SKM-1 treated with dmso at 0.1 percent for 144 hours (cell line): ENCODE data around the gene DNMT3L.
"Not testable (repeated sequence)": the region's sequence is repeated elsewhere in the genome, so short reads cannot be mapped to it uniquely, and the experiment has no call there.

Experiments
- DNase-seq: peaks from one replicate; lab custom pipeline; 2025; ENCODE audit not compliant: unreplicated experiment; lab: John Stamatoyannopoulos, UW

The DNMT3L gene

DNA sequence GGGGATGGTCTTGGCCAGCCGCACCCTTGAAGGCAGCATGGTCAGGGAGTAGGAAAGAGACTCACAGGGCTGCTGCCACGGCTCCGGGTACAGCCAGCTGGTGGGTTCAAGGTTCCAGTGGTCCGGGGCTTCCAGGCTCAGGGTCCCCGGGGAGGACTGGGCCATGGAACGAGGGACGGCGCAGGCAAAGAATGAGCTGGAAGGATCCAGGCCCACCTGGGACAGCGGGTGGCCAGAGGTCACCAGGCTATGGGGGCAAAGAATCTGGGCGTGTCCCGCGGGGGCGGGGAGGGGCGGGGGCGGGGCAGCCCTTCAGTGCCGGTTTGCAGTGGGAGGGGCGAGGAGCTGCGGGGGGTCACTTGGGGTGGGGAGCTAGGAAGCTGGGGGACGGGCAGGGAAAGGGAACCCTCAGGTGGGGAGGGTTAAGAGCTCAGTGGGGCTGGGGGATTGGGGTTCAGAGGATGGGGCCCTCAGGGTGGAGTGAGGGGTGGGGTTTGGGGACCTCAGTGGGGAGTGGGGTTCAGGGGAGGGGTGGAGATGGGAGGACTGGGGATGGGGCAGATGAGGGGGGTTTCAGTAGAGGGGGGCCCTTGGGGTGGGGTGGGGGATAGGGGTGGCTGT, at the start of gene DNMT3L:
Gene DNMT3L, minus strand, starts transcription at position 223 of the 621 bp plus-strand sequence. CDS start 638 bp downstream, outside the sequence.
- no peak for DNase-seq

DNA sequence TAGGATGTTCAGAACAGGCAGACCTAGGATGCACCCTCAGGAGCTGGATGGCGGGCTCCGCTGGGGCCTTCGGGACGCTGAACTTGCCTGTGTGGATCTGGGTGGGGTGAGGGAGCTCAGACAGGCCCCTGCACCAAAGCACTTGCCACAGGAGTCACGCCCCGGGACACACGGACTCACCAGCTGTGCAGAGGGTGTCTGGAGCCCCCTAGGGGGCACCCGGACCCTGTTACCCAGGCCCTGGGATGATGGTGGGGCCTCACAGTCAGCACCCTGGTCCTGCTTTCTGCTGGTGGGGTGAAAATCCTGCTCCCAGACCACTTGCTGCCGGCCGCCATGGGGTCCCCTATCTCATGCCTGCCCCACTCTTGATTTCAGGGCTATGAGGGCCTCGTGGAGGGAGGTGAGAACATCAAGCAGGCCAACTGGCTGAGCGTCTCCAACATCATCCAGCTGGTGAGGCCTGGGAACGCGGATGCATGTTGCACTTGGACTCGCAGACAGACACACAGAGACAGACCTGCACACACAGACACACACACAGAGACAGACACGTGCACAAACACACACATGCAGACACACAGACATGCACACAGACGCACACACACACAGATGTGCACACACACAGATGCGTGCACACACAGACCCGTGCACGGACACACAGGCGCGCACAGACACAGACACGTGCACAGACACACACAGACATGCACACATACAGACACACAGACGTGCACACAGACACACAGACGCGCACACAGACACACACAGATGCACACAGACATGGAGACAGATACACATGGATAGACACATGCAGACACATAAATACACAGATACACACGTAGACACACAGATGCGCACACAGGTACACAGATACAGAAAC, 49.2 kb upstream of the DNMT3L start:
- DNase-seq = no peak

- DNase-seq = no peak
These were observed 45.4 kb upstream of the DNMT3L start for GRCh38 chr21:44306936-44307704.

- no peak for DNase-seq
These were observed 44.0 kb upstream of the DNMT3L start for GRCh38 chr21:44305691-44306090.

DNA sequence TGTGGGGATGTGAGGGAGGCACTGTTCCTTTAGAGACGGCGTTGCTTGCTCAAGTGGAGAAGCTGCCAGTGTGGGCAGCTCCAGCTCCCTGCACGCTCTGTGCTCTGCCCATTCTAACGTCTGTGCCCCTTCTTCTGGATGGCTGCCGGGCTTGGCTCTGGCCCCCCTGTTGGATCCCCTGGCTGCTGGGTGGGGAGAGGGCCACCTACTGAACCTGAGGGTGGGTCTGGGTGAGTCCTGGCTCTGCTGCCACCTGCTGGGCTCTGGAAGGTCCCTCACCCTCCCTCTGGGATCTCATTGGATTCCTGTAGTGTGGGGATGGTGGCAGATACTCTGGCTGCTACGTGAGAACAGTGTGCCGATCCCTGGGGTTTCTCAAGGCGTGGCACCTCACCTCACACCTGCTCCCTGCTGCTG, 43.2 kb upstream of the DNMT3L start:
- peak; percentile 11 for DNase-seq

DNA sequence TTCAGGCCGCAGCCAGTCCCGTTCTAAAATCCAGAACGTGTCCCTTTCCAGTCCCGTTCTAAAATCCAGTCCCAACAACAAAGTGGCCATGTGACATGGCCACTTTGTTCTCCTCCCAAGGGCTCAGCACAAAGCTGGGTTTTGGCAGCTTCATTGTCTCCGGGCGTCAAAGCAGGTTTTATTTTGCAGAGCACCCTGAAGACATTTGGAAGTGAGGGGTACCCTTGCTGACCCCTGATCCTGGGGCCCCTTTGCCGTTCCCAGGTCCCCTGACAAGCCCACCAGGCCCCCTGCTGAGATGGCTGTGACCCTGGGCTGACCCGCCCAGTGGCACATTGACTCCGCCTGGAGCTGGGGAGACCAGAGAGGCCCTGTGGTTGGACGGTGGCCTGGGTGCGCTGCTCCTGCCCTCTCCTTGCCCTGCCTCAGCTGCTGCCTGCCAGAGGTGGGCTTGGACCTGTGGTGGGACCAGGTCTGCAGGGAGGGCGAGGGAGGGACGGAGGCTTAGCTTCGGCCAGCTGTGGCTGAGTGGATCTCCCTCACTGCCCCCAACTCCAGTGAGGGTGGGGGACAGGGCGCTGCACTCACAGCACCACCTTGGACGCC, 42.4 kb upstream of the DNMT3L start:
- DNase-seq = no peak

- DNase-seq = no peak
These were observed 41.8 kb upstream of the DNMT3L start for GRCh38 chr21:44303490-44303981.

DNA sequence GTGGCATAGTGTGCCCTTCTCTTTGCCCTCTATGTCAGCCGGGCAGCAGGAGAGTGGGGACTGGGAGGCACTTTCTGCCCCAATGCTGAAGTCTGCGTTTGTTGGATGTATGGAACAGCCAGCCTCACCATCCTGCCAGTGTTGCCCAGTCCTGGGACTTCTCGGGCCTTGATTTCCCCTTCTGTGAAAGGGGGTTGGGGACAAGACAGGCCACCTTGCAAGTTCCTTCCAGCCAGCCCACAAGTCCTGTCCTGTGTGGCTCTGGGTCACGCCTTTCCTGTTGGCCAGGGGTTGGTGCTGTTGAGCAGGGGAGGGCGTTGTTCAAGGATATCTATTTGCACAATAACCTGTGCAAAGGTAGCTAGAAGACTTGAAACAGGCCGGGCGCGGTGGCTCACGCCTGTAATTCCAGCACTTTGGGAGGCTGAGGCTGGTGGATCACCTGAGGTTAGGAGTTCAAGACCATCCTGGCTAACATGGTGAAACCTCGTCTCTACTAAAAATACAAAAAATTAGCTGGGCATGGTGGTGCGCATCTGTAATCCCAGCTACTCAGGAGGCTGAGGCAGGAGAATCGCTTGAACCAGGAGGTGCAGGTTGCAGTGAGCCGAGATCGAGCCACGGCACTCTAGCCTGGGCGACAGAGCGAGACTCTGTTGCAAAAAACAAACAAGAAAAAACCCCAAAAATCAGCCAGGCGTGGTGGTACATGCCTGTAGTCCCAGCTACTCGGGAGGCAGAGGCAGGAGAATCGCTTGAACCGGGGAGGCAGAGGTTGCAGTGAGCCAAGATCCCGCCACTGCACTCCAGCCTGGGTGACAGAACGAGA, 41.1 kb upstream of the DNMT3L start:
- not testable (repeated sequence) for DNase-seq

- DNase-seq = no peak
These were observed 40.3 kb upstream of the DNMT3L start for GRCh38 chr21:44301961-44302406.

- DNase-seq = no peak
These were observed 39.4 kb upstream of the DNMT3L start for GRCh38 chr21:44301141-44301540.

- DNase-seq = peak; percentile 40
These were observed 38.7 kb upstream of the DNMT3L start for GRCh38 chr21:44300262-44300959.

- peak; percentile 72 for DNase-seq
These were observed 38.0 kb upstream of the DNMT3L start, which contains the start of gene PFKL for GRCh38 chr21:44299458-44300261. PFKL (plus strand) TSS chr21:44300053; CDS start chr21:44300106, 53 bp downstream.

GRCh38 chr21:44299085-44299457, 37.4 kb upstream of the DNMT3L start:
- no peak for DNase-seq

- DNase-seq = no peak
These were observed 36.6 kb upstream of the DNMT3L start for GRCh38 chr21:44298301-44298700.

- DNase-seq = peak; percentile 66
These were observed 36.0 kb upstream of the DNMT3L start for GRCh38 chr21:44297525-44298290.

- DNase-seq = no peak
These were observed 35.2 kb upstream of the DNMT3L start for GRCh38 chr21:44296916-44297315.

- DNase-seq = no peak
These were observed 34.4 kb upstream of the DNMT3L start for GRCh38 chr21:44296103-44296519.

DNA sequence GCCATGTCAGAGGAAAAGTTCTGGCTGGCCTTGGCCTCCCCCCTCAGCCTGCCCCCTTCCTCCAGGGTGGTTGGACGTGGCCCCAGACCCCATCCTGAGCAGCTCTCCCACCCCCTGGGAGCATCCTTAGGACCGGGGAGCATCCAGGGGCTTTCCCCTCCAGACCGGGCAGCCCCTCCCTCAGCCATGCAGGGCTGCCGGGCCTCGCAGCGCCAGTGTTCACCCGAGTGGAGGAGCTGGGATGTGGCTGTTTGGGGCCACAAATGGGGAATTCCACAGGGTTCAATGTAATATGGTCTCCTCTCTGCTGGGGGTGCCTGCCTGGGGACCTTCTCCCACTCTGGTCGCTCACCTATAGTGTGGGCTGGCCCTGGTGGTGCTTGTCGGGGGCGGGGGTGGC, 33.9 kb upstream of the DNMT3L start:
- no peak for DNase-seq
